Activated CD8-positive, alpha-beta memory T cell treated with anti-CD3 and anti-CD28 coated beads for 48 hours (primary cell): ENCODE data around the gene PLPPR3.

Experiments used
- DNase-seq, 3 experiments: peaks; one replicate each; pipeline ENCODE4 v3.0.0-alpha.2; 2020; ENCODE audit warnings: low read depth in 2 of 3, low spot score in 2 of 3

Gene PLPPR3

DNA sequence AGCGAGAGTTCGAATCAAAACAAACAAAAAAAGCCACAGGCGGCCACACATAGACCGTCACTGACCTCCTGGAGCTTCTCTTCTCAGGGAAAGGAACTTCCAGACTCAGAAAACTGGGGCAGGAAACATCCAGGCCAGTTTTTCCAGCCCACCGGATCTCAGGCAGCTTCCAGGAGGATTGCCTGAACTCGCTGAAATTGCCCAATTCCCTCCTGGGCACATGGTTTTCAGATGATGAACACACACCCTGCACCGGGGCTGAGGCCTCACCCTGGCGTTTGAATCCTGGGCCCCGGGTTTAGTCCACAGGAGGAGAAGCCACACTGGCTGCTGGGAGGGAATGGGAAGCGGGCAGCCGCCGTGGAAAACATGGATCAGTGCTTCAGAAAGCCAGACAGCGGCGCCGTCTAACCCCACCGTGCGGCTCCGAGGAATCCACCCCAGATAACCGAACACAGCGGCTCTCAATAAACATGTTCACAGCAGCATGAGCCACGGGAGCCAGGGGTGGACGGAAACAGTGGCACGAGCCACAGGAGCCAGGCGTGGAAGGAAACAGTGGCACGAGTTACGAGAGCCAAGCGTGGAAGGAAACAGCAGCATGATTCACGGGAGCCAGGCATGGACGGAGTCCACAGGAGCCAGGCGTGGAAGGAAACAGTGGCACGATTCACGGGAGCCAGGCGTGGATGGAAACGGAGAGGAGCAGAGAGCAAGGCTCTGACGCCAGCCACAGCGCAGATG, 42.7 kb downstream of the PLPPR3 start:
- DNase-seq, result no peak

DNA sequence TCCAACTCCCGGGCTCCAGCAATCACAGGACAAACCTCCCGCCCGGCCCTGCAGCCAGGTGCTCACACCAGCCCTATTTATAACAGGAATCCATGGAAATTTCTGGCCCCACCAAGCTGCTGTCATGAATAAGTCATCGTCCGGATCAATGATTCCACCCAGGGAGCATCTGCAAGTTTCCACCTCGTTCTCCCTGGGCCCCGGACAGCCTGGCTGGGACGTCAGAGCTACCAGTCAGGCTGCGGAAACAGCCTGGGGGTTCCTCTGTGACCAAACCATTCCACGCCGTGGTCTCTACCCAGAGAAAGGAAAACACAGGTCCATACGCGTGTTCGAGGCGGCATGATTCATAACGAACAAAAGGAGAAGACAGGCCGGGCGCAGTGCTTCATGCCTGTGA, 45.2 kb downstream of the PLPPR3 start:
- no peak for DNase-seq

DNA sequence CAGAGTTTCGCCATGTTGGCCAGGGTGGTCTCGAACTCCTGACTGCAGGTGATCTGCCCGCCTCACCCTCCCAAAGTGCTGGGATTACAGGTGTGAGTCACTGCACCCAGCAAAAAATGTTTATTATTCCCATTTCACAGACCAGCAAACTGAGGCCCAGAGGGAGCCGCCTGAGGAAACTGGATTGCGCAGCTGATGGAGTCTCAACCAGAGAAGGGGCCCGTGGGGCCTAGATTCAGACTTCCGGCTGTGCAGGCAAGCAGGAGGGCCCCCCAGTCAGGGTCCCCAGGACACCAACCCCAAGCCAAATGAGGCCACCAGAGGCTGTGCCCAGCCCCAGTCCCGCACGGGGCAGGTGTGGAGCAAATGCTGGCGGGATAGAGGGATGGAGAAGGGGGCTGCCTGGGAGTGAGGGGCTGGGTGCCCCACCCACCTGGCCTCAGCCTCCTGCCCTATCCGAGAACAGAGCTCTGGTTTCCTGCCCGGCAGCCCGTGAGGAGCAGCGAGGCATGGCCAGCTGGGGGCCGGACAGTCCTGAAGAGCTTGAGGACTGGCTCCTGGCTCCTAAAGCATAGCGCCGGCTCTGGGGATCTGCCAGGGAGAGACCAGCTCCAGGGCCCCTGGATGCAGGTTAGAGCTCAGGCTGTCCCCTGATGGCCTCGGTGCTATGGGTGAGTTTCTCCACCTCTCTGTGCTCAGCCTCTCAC, 48.9 kb downstream of the PLPPR3 start:
- no peak for DNase-seq

DNA sequence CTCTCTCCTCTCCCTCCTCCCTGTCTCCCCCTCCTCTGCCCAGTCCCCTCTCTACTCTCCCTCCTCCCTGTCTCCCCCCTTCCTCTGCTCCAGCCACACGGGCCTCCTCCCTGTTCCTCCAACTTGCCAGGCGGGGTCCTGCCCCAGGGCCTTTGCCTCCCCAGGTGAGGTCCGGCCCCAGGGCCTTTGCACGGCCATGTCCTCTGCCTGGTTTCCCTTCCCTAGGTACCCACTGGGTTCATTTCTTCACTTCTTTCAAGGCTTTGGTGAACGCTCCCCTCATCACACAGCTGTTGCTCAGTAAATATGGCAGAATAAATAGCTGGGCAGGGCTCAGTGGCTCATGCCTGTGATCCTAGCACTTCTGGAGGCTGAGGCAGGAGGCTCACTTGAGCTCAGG, 49.7 kb downstream of the PLPPR3 start:
- no peak for DNase-seq

DNA sequence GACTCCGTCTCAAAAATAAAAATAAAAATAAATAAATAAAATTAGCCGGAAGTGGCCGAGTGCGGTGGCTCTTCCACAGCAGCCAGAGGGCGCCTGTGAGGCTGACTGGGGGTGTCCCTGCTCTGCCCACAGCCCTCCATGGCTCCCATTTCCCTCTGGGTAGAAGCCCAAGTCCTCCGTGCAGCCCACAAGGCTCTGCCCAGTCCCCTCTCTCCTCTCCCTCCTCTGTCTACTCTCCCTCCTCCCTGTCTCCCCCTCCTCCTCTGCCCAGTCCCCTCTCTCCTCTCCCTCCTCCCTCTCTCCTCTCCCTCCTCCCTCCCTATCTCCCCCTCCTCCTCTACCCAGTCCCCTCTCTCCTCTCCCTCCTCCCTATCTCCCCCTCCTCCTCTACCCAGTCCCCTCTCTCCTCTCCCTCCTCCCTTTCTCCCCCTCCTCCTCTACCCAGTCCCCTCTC, 50.4 kb downstream of the PLPPR3 start:
- no peak for DNase-seq

DNA sequence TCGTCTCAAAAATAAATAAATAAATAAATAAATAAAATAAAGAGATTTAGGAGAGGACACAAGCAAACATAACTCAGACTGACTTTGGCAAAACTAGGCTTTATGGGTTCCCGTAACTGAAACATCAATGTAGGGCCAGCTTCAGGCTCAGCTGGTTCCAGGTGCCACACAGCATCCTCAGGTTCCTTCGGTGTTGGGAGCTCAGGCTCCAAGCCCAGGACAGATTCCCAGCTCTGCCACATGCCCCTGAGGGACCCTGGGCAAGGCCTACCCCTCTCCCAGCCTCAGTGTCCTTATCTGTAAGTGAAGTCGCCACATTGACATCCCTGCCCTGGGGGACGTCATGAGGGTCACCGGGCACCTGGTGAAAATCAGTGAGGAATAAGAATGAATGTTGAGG, 52.1 kb downstream of the PLPPR3 start:
- no peak for DNase-seq

DNA sequence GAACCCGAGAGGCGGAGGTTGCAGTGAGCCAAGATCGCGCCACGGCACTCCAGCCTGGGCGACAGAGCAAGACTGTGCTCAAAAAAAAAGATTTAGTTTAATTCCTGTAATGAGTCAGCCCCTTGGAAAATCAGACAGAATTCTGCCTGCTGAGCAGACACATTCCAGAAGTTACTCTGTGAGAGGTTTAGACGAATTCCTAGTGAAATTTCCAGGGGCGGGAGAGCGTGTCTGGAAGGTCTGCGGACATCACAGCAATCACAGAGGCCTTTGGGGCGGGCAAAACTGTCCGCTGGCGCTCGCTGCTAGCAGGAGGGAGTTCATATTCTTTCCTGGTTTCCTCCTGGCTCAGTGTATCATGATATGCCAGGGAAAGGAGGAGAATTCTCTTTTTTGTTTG, 53.3 kb downstream of the PLPPR3 start:
- DNase-seq, result no peak

DNA sequence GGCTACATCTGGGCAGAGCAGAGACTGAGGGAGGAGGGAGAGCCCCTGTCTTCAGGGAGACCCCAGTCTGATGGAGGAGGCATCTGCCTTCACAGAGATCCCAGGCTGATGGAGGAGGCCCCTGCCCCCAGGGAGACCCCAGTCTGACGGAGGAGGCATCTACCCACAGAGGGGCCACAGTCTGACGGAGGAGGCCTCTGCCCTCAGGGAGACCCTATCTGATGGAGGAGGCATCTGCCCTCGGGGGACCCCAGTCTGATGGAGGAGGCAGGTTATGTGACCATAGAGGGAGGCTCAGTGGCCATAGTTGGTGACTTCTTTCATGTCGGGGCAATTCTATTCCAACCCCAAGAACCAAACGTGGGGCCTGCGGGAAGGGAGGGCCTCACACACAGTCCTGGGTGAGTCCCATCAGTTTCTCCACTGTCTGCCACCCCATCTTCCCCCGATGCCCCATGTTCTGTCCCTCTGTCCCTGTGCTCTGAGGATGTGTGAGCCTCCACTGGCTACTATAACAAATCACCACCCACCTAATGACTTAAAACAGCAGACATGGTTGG, 56.5 kb downstream of the PLPPR3 start:
- DNase-seq, result no peak

DNA sequence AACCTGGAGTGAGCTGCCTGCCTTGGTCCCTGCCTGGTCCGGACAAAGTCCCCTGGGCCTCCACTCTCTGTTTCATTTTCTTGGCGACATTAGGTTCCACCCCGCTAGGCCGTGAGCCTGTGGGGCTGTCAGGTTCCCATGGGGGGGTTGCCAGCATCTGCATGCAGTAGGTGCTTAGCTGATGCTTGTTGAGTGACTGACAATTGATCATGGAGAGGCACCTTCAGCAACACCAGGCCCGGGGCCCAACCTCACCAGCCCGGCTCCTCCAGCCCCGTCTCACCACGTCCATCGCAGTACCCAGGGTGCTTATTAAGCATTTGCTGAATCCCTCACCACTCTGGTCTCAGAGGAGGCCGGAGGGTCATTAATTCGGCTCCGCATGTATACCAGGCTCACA, 57.5 kb downstream of the PLPPR3 start:
- no peak for DNase-seq

DNA sequence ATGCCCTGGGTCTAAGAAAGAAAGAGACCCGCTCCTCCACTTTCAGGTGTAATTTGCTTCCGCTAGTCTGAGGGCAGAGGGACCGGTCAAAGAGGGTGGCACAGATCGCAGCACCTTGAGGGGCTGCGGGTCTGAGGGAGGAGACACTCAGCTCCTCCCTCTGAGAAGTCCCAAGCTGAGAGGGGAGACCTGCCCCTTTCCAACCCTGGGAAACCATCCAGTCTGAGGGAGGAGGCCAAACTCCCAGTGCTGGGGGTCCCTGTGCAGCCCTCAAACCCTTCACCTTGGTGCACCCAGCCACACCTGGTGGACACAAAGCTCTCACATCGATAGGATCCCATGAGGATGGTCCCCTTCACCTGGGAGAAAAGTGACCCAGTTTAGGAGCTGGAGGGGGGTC, 57.9 kb downstream of the PLPPR3 start:
- no peak for DNase-seq

DNA sequence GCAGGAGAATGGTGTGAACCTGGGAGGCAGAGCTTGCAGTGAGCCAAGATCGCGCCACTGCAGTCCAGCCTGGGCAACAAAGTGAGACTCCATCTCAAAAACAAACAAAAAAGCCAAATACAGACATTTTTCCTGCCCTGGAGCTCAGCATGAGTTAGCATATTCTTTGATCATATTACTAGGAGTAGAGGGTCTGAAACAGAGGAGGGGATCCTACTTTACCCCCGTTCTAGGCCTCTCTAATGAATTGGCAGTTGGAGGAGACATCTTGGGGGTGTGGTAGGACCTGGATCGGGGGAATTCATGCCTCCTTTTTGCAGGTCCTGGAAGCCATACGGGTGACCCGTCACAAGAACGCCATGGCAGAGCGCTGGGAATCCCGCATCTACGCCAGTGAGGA, 58.6 kb downstream of the PLPPR3 start:
- no peak for DNase-seq
